PC-3 (cell line): ENCODE measurements around the gene PSMB2. TPM values are rescaled to one million over a fixed set of nuclear protein-coding genes. Genes with fewer than 3 reads are reported as not detected.

Experiments used
- ATAC-seq: fragments of 200-7000 bp; cut with Tn5 transposase; 2 replicates; pipeline ENCODE4 v1.9.1; 2020; ENCODE audit warnings: mild to moderate bottlenecking, moderate library complexity
- BruUV-seq: library from RNA; stranded (reverse); fragments of 400-500 nt; replicated peaks from 2 replicates; lab custom pipeline; 2021; lab: Mats Ljungman, UMichigan
- CTCF ChIA-PET: fragments of 300-600 bp; sonication (Branson Sonifier 250); formaldehyde crosslinking; loops from one replicate; lab custom pipeline; 2022; ENCODE audit warnings: antibody characterized with exemption; lab: Charles Lee
- POLR2A ChIA-PET: fragments of 300-600 bp; sonication (Branson Sonifier 250); formaldehyde crosslinking; loops from one replicate; lab custom pipeline; 2022; ENCODE audit warnings: antibody characterized with exemption; ENCODE audit not compliant: unreplicated experiment; lab: Charles Lee
- DNase-seq: peaks from one replicate; pipeline ENCODE4 v3.0.0-alpha.2; 2015
- H2AFZ ChIP-seq: fragments of 300-600 bp; sonication (generic); 2 replicates; pipeline ENCODE4 v1.6.0; 2016; ENCODE audit warnings: antibody characterized with exemption, low read length
- H3F3A ChIP-seq: fragments of 300-600 bp; sonication (generic); one replicate; pipeline ENCODE4 v1.6.0; 2017; ENCODE audit warnings: antibody characterized with exemption, low read length, control low read depth, mild to moderate bottlenecking; ENCODE audit not compliant: unreplicated experiment
- H3K27ac ChIP-seq: fragments of 300-600 bp; sonication (generic); 2 replicates; pipeline ENCODE4 v1.5.1; 2016; ENCODE audit warnings: mild to moderate bottlenecking, low read length
- H3K27me3 ChIP-seq: fragments of 300-600 bp; sonication (generic); 2 replicates; pipeline ENCODE4 v1.6.1; 2016; ENCODE audit warnings: low read length, mixed read lengths
- H3K36me3 ChIP-seq: fragments of 300-600 bp; sonication (generic); 2 replicates; pipeline ENCODE4 v1.6.1; 2016; ENCODE audit warnings: low read depth, mixed run types, low read length, mixed read lengths
- H3K4me1 ChIP-seq: fragments of 300-600 bp; sonication (generic); 2 replicates; pipeline ENCODE4 v1.5.1; 2016; ENCODE audit warnings: low read length; ENCODE audit not compliant: insufficient read depth
- H3K4me2 ChIP-seq: fragments of 300-600 bp; sonication (generic); 2 replicates; pipeline ENCODE4 v1.6.0; 2016; ENCODE audit warnings: low read length
- H3K4me3 ChIP-seq: fragments of 300-600 bp; sonication (generic); 2 replicates; pipeline ENCODE4 v1.5.1; 2016; ENCODE audit warnings: mild to moderate bottlenecking, low read length, mixed read lengths
- H3K79me2 ChIP-seq: fragments of 300-600 bp; sonication (generic); 2 replicates; pipeline ENCODE4 v1.6.1; 2017; ENCODE audit warnings: low read length, mixed read lengths
- H3K9ac ChIP-seq: fragments of 300-600 bp; sonication (generic); 2 replicates; pipeline ENCODE4 v1.6.0; 2016; ENCODE audit warnings: mild to moderate bottlenecking, low read length
- H3K9me2 ChIP-seq: fragments of 300-600 bp; sonication (generic); replicated peaks from 2 replicates; pipeline ENCODE4 v1.6.1; 2016; ENCODE audit warnings: mixed run types, low read length, mixed read lengths
- H3K9me3 ChIP-seq: fragments of 300-600 bp; sonication (generic); 2 replicates; pipeline ENCODE4 v1.6.1; 2016; ENCODE audit warnings: low read length, mixed read lengths
- H4K20me1 ChIP-seq: fragments of 300-600 bp; sonication (generic); 2 replicates; pipeline ENCODE4 v1.6.1; 2016; ENCODE audit warnings: low read length, mixed read lengths
- EZH2 ChIP-seq: fragments of 300-600 bp; sonication (generic); IDR thresholded peaks from one replicate; pipeline ENCODE4 v1.6.1; 2017; ENCODE audit warnings: antibody characterized with exemption, mild to moderate bottlenecking, low read length; ENCODE audit not compliant: unreplicated experiment
- EZH2phosphoT487 ChIP-seq: fragments of 300-600 bp; sonication (generic); IDR thresholded peaks from 2 replicates; pipeline ENCODE4 v1.6.1; 2018; ENCODE audit warnings: mild to moderate bottlenecking, antibody characterized with exemption, low read length, borderline replicate concordance
- intact Hi-C: fragments of 100-400 bp; cut with micrococcal nuclease; formaldehyde crosslinking; loops from 2 replicates; pipeline ENCODE4 v1.9.0; 2023
- total RNA-seq: library from RNA; depleted of rRNA; stranded (reverse); fragments of >200 nt; gene quantifications from 2 replicates; pipeline ENCODE4 v1.2.3, GENCODE V29; 2014
- TF ChIP-seq, protein P1 (sequence below): fragments of 300-600 bp; sonication (generic); conservative IDR thresholded peaks from 2 replicates; pipeline ENCODE4 v1.5.1; 2017; ENCODE audit warnings: antibody characterized with exemption, low read depth, mild to moderate bottlenecking, low read length

PSMB2 gene
- total RNA-seq, 1 experiment from 2014 or later = 61.2 TPM

DNA sequence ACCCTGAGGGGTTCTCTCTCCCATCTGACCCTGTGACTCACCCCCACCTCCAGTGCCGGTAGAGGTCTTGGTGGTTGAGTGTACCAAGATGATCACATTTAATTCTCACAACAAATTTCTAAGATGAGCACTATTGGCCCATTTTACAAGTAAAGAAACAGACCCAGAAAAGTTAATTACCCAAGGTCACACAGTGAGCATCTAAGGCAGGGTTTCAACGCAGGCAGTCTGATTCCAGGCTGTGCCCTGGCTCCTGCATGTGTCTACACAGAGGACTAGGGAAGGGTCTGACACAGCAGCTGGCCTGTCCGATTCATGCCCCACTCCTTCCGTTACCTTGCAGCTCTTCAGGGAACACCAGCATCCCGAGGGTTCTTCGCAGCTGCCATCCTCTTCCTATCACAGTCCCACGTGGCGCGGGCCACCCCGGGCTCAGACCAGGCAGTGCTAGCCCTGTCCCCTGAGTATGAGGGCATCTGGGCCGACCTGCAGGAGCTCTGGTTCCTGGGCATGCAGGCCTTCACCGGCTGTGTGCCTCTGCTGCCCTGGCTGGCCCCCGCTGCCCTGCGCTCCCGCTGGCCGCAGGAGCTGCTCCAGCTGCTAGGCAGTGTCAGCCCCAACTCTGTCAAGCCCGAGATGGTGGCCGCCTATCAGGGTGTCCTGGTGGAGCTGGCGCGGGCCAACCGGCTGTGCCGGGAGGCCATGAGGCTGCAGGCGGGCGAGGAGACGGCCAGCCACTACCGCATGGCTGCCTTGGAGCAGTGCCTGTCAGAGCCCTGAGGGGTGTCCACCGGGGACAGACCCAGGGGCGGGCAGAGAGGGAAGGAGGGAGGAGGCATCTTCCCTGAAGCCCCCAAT lies 76.2 kb downstream of the PSMB2 start:
- TF ChIP-seq EZH2phosphoT487 = no peak
- TF ChIP-seq, protein P1, sequence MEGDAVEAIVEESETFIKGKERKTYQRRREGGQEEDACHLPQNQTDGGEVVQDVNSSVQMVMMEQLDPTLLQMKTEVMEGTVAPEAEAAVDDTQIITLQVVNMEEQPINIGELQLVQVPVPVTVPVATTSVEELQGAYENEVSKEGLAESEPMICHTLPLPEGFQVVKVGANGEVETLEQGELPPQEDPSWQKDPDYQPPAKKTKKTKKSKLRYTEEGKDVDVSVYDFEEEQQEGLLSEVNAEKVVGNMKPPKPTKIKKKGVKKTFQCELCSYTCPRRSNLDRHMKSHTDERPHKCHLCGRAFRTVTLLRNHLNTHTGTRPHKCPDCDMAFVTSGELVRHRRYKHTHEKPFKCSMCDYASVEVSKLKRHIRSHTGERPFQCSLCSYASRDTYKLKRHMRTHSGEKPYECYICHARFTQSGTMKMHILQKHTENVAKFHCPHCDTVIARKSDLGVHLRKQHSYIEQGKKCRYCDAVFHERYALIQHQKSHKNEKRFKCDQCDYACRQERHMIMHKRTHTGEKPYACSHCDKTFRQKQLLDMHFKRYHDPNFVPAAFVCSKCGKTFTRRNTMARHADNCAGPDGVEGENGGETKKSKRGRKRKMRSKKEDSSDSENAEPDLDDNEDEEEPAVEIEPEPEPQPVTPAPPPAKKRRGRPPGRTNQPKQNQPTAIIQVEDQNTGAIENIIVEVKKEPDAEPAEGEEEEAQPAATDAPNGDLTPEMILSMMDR = no peak
- no peak for TF ChIP-seq EZH2
- H3K36me3 ChIP-seq = peaks cover 5% of the 10 kb centered on the region; the same call in 1 of the 2 replicates
- no peaks in the 10 kb centered on the region for H3K27me3 ChIP-seq
- H3K79me2 ChIP-seq = no peaks in the 10 kb centered on the region; the same call in 1 of the 2 replicates
- no TSS peak for BruUV-seq
- H3F3A ChIP-seq = no peaks in the 10 kb centered on the region
- H3K4me2 ChIP-seq = no peak overlapping the region
- no peak for DNase-seq
- ChIA-PET CTCF (interaction anchor here (0.5 to 1.1 kb wide), 8 partner anchors 8 to 515 kb away, joined by 3 to 16 read pairs (median 4); partner anchors contain the start of gene TFAP2E), POLR2A (interaction anchor here (0.6 to 0.7 kb wide), 2 partner anchors 116 to 810 kb away, joined by 5 to 6 read pairs; partner anchors contain the start of gene GJB5)
- intact Hi-C loops = loop anchor here (1.0 kb wide), 1 partner anchor 114 kb away; no protein-coding TSS in a partner anchor
- no peaks in the 10 kb centered on the region; the same call in 1 of the 2 replicates for H4K20me1 ChIP-seq
- no peak for ATAC-seq
- H3K9ac ChIP-seq = no peak overlapping the region
- peaks cover 14% of the 10 kb centered on the region for H3K4me1 ChIP-seq
- no peaks in the 10 kb centered on the region for H3K9me2 ChIP-seq
- no peak overlapping the region for H3K27ac ChIP-seq
- no peak overlapping the region for H3K4me3 ChIP-seq
- no peaks in the 10 kb centered on the region for H3K9me3 ChIP-seq
- H2AFZ ChIP-seq = no peak overlapping the region

DNA sequence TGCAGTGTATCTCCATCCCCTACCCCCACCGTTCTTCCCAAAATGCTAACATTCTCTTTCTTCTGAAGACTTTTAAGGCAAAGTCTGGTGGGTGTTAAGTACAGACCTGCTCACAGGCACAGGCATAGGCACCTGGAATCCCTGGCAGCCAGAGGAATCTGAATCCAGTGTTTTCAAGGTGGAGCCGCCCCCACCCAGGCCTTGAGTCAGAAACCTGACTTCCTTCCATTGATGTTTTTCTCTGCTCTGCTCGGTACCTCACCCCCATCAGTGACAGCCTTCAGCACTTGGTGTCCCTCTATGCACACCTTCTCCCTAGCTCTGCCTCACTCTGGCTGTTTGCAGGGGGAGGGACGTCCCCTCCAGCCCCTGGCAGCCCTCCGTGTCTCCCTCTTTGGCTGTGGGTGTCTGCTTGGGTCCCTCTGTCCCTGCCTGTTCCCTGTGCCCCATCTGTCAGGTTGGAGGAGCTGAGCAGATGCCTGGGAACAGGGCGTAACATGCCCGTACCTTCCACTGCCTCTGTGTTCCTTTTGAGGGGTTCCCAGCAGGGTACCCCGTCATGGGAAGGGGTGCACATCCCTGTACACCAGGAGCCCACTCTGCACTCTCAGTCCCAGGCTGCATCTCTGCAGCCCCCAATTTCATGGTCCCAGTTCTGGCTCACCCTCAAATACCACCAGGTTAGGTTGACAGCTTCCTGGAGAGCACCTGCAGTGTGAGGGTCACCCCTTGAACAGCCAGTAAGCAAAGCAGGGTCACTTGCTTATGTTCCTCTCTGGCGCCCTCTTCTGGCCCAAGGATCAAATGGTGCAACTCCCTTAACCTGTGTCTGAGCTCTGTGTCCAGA lies 77.1 kb downstream of the PSMB2 start:
- intact Hi-C loops = loop anchor here (1.0 kb wide), 1 partner anchor 113 kb away; no protein-coding TSS in a partner anchor
- TF ChIP-seq EZH2 = no peak
- TF ChIP-seq EZH2phosphoT487 = no peak
- TF ChIP-seq, protein P1 = peak; percentile 83
- H4K20me1 ChIP-seq = no peaks in the 10 kb centered on the region

More for the DNA sequence above, 77.1 kb downstream of the PSMB2 start:
- Histone ChIP-seq H3K9ac (no peak overlapping the region), H3K4me2 (no peak overlapping the region), H3K27me3 (no peaks in the 10 kb centered on the region), H3K79me2 (peaks cover 3% of the 10 kb centered on the region; the same call in 1 of the 2 replicates), H3K9me2 (no peaks in the 10 kb centered on the region), H3K4me1 (peaks cover 7% of the 10 kb centered on the region), H3K36me3 (peaks cover 5% of the 10 kb centered on the region; the same call in 1 of the 2 replicates), H3K9me3 (no peaks in the 10 kb centered on the region), H2AFZ (no peak overlapping the region), H3F3A (no peaks in the 10 kb centered on the region), H3K27ac (no peak overlapping the region), H3K4me3 (no peak overlapping the region)
- ChIA-PET POLR2A (interaction anchor here (0.6 to 0.7 kb wide), 2 partner anchors 115 to 809 kb away, joined by 5 to 6 read pairs; partner anchors contain the start of gene GJB5), CTCF (interaction anchor here (0.6 to 1.1 kb wide), 7 partner anchors 8 to 222 kb away, joined by 3 to 16 read pairs (median 4); partner anchors contain the start of gene TFAP2E)
- peak; percentile 81 for DNase-seq
- no TSS peak for BruUV-seq
- peak; percentile 62 for ATAC-seq
